ENCODE measurements around the gene UVRAG.

Gene UVRAG

DNA sequence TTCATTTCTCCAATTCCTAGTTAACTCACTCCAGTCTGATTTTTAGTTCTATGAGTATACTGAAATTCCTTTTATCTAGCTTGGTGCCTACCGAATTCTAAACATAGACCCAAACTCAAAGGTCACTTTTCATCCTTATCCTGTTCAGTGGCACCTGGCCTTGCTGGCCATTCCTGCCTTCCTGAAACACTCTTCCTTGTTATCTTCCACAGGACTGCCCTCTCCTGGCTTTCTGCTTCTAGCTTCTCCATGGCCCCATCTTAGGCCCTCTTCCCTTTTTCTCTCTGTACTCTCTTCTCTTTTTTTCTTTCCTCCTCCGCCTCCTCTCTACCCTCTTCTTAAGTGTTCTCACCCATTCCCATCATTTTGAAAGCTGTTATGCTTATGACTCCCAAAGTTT is 304.0 kb downstream of the UVRAG start:
- no peak for DNase-seq
- TF ChIP-seq GATA1 (IDR thresholded peaks at IDR 0.05; ENCODE audit: low read depth, low read length) (no peak), POLR2A (IDR thresholded peaks at IDR 0.05; ENCODE audit: low read length) (no peak)

DNA sequence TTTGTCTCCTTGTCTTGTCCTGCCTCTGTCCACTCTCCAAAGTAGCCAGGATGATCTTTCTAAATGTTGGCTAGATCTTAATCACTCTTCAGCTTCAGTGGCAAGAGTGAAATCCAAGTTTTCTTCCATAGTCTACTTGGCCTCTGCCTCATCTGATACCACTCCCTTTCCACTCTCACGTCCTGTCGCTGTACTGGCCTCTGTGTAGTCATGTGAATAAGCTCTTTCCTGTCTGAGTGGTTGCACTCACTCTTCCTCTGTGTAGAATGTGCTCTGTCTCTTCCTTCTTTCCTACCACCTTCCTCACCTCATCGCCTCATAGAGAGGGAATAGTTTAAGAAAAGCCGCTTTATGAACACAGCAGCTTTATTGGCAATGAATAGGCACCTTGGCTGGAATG is 304.8 kb downstream of the UVRAG start:
- no peak for DNase-seq
- TF ChIP-seq POLR2A (IDR thresholded peaks at IDR 0.05; ENCODE audit: low read length) = no peak
- no peak for TF ChIP-seq GATA1 (IDR thresholded peaks at IDR 0.05; ENCODE audit: low read depth, low read length)

DNA sequence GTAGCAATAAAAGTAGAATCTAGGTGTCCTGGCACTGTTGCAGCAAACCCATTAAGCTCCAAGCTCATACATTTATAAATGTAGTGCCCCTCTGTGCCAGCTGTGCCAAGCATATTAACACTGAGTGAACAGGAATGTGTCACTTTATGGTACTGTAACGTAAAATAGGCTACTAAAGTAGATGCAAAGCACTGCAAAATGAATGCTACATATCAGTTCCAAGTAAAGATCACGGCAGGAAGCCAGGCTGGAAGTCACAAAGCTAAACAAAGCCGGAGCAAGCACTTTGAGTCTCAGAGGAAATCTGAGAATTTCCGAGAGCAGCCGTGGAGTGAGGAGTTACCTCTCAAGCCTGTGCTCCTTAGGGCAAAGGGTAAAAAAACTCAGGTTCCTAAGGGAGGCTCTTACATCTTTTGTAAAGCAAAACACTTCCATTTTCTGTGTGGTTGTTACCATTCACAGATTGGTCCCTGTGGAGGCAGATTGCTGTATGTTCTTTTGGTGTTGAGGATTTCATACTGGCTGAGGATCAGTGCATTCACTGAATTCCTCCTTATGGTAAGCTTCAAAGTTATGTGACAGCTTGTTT is 305.6 kb downstream of the UVRAG start:
- DNase-seq = no peak
- TF ChIP-seq GATA1 (IDR thresholded peaks at IDR 0.05; ENCODE audit: low read depth, low read length) (no peak), POLR2A (IDR thresholded peaks at IDR 0.05; ENCODE audit: low read length) (no peak)

DNA sequence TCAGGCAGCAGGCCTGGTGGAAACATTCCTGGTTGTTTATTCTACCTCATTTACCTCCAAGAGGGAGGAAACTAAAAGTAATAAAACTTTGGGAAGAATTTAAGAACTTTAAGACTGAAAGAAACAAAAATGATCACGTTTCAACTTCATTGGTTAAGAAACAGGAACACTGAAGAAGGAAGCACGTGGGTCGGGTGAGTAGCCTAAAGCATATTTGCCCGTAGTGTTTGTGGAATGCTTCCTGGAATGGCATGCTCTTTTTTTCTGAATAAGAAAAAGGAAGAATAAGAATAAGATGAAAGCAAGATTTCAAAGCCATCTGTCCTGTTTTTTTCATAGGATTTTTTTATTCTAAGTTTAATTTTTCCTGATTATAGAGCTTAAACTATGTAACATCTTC is 308.2 kb downstream of the UVRAG start:
- no peak for TF ChIP-seq GATA1 (IDR thresholded peaks at IDR 0.05; ENCODE audit: low read depth, low read length)
- TF ChIP-seq POLR2A (IDR thresholded peaks at IDR 0.05; ENCODE audit: low read length) = no peak
- no peak for DNase-seq

DNA sequence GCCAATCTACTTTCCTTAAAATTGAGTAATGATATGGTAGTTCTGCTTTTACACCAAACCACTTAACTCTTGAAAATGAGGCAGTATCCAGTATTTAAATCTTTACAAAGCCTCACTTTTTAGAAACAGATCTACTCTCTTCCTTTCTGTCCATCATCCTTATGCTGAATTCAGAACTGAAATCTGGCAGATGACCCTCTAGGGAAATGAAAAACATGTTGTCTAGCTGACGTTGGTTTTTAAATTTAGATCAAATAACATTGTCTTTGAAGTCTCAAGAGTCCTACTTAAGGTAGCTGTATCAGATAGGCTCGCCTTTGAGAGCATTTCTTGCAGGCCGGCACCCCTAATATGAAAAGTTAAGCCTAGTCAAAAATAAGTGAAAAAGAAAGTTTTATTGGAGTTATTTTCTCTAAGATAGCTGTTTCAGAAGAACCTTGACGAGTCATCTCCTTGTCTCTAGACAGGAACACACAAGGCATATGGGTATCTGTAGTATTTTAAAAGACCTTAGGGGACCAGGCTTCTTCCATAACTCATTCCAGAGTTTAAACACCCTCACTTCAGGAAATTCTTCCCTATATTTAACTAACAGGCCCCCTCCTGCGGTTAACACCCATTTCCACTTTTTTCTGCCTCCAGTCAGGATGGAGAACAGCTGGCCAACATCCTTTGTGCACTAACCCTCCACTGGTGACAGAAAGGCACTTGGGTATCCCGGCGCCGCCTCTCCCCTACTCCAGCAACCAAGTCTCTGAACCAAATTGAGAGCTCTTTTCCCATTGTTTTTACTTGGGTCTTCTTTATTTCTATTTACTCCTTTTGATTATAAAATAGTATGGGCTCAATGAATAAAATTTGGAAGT is 310.1 kb downstream of the UVRAG start:
- TF ChIP-seq GATA1 (IDR thresholded peaks at IDR 0.05; ENCODE audit: low read depth, low read length) = no peak
- TF ChIP-seq POLR2A (IDR thresholded peaks at IDR 0.05; ENCODE audit: low read length) = no peak
- no peak for DNase-seq

DNA sequence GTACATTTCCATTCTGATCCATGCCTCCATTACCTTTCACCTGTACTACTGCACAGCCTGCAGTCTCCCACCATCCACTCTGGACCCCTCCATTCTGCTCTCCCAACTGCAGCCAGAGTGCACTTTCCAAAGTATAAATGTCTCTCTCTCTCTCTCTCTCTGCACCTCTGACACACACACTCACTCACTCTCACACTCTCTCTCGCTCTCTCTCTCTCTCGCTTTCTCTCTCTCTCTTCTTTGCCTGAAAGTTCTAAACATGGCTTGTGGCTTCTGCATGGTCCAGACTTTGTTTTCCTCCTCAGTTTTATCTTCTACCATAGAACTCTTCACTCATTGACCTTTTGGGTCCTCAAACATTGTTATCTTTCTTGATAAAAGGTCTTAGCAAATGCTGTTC is 314.7 kb downstream of the UVRAG start:
- DNase-seq = no peak
- no peak for TF ChIP-seq GATA1 (IDR thresholded peaks at IDR 0.05; ENCODE audit: low read depth, low read length)
- TF ChIP-seq POLR2A (IDR thresholded peaks at IDR 0.05; ENCODE audit: low read length) = no peak

DNA sequence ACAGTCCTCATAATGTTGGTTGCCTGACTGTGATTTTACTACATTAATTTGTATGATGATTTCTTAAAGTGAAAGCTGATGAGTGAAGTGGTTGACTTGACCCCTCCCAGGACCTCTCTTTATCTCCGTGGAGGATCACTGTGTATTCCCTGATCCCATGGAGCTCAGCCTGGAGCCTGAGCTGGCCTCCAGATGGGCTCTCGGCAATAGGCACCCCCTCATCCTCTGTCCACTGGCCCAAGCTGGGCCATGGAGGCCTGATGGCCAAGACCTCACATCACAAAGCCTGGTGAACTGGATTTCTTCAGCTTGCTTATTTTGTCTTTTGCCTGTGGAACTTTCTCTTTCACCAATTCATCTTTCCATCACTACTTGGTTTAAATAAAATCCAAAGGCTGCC is 316.1 kb downstream of the UVRAG start:
- TF ChIP-seq POLR2A (IDR thresholded peaks at IDR 0.05; ENCODE audit: low read length) = no peak
- TF ChIP-seq GATA1 (IDR thresholded peaks at IDR 0.05; ENCODE audit: low read depth, low read length) = no peak

DNA sequence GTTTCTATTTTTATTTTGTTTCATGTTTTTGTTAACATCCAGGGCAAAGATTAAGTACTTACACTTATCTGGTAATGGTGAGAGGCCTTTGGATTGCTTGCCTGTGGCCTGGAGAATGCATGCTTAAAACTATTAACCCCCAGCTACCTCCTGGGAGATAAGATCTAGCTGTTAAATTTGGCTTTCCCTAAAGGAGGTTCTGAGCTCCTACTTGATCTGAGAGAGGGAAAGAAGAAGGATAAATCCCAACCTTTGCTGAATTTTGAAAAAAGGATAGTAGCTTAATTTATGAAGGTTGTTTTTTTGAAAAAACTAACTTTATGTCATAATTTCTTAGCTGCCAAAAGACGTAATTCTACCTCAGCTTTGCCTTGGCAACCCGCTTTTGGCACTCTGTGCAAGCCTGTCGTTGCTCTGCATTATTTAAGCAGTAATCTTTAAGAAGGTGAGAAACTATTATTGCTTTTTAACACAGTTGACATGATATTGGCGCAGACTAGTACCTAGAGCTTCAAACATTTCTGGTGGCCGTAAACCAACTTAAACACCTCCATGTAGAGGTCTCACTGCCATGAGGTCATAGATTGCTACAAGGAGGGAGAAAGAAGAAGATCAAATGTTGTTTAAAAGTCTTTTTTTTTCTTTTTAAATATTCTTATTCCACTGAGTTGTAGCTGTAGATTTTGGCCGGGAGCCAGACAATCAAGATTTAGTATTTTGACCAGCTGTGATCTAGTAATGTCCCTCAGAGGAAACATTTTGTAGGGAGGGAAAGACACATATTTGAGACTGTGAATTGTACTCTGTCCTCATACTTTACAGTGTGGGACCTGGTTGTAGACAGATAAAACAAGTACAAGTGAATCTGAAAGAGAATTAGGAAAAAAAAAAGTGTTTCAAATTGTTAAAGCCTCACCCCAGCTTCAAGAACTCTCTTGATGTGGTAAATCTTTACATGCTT is 316.9 kb downstream of the UVRAG start:
- DNase-seq = peak in 1 of 2 experiments; percentile 5
- TF ChIP-seq POLR2A (IDR thresholded peaks at IDR 0.05; ENCODE audit: low read length) (no peak), GATA1 (IDR thresholded peaks at IDR 0.05; ENCODE audit: low read depth, low read length) (no peak)

More for the DNA sequence above, 316.1 kb downstream of the UVRAG start:
- DNase-seq = no peak

DNA sequence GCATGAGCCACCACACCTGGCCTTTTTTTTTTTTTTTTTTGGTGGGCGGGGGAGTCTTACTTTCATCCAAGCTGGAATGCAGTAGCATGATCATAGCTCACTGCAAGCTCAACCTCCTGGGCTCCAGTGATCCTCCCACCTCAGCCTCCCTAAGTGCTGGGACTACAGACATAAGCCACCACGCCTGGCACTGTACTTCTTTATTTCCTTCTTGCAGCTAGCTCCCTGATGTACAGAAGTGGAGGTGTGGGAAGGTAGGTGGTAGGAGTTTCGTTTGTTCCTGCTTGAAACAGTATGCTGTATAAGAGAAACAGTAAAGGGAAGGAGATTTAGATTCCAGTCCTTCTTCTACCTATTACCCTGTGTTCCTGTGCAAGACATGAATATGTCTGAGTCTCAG is 319.2 kb downstream of the UVRAG start:
- DNase-seq = no peak

DNA sequence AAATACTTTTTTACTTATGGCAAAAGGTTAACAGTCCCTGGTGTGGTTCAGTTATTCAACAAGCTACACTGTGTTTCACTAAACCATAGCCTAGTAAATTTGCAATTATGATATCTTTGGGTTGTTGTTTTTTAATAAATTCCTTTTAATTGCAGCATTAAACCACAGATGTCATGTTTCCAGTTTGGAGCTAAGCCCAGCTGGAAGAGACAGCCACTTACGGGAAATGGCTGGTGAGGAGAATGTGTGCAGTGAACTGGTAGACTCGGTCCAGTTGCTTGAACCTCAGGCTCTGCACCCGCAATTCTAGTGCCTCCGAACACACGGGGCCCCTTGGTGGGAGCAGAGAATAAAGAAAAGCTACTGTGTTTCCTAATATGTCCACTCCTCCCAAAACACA is 320.5 kb downstream of the UVRAG start:
- no peak for DNase-seq
- TF ChIP-seq GATA1 (IDR thresholded peaks at IDR 0.05; ENCODE audit: low read depth, low read length) (no peak), POLR2A (IDR thresholded peaks at IDR 0.05; ENCODE audit: low read length) (no peak)

More for the DNA sequence above, 319.2 kb downstream of the UVRAG start:
- TF ChIP-seq GATA1 (IDR thresholded peaks at IDR 0.05; ENCODE audit: low read depth, low read length) = no peak
- TF ChIP-seq POLR2A (IDR thresholded peaks at IDR 0.05; ENCODE audit: low read length) = no peak

DNA sequence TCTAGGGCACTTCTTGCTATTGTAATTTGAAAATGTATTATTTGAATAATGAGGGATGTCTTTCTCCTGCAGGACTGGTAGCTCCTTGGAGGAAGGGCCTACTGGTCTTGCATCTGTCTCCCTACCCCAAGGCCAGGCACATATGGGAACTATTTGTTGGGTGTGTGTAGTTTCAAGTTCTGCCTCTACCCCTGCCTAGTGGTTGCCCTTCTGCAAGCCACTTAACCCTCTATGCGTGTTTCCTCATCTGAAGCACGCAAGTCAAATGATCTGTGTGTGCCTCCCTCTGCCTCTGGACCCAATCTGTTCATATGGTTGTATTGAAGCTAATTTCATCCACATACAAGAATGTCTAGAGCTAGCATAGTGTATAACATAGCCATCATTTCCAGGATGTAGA is 324.3 kb downstream of the UVRAG start:
- TF ChIP-seq GATA1 (IDR thresholded peaks at IDR 0.05; ENCODE audit: low read depth, low read length) = no peak
- no peak for TF ChIP-seq POLR2A (IDR thresholded peaks at IDR 0.05; ENCODE audit: low read length)
- DNase-seq = no peak

DNA sequence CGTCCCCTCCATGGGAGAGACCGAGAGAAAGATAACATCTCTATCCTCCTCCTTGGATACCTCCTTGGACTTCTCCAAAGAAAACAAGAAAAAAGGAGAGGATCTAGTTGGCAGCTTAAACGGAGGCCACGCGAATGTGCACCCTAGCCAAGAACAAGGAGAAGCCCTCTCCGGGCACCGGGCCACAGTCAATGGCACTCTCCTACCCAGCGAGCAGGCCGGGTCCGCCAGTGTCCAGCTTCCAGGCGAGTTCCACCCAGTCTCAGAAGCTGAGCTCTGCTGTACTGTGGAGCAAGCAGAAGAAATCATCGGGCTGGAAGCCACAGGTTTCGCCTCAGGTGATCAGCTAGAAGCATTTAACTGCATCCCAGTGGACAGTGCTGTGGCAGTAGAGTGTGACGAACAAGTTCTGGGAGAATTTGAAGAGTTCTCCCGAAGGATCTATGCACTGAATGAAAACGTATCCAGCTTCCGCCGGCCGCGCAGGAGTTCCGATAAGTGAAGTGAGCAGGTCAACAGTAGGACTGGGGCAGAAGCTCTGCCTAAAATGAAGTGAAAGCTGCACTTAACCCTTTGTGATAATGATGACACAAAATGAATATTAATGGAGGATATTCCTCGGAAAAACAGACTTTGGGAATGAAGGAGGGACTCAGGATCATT is 326.0 kb downstream of the UVRAG start:
- no peak for DNase-seq
- no peak for TF ChIP-seq GATA1 (IDR thresholded peaks at IDR 0.05; ENCODE audit: low read depth, low read length)
- no peak for TF ChIP-seq POLR2A (IDR thresholded peaks at IDR 0.05; ENCODE audit: low read length)

DNA sequence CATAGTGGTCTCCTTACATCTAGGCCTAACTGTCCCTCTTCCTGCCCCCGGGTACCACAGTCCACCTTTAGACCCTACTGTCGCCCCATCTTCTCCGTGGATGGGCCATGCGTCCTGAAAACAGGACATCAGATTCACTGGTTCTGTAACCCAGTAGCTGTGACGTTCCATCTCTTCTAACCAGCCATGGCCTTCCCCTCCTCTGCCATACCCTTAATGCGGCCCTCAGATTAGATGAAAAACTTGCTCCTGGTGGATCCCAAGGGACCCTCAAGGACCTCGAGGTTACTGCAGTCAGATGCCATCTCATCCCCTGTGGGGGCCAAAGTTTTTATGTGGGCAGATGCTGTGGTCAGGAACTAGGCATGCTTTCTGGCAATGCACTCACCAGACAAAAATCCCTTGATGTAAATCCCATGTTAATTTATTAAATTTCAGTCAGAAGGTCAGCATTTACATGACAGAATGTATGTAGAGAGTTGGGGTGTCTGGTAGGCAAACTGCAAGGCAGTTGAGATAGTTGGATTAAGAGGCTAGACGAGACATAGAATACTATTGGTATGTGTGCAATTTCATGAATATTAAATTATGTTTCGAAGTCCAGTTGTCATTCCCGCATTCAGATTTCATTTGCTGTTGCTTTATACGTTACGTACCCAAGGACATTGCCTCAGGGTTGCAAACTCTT is 327.0 kb downstream of the UVRAG start:
- TF ChIP-seq POLR2A (IDR thresholded peaks at IDR 0.05; ENCODE audit: low read length) (no peak), GATA1 (IDR thresholded peaks at IDR 0.05; ENCODE audit: low read depth, low read length) (no peak)
- no peak for DNase-seq
